Panc1 (cell line): Measurements from ENCODE around the gene LRRC3C. TPM values are rescaled to one million over a fixed set of nuclear protein-coding genes. Genes with fewer than 3 reads are reported as not detected.

Experiments used
- ATAC-seq: fragments of 200-7000 bp; cut with Tn5 transposase; 2 replicates; pipeline ENCODE4 v1.9.1; 2020; ENCODE audit warnings: mild to moderate bottlenecking, moderate library complexity
- BruUV-seq: library from RNA; stranded (reverse); fragments of 400-500 nt; replicated peaks from 2 replicates; lab custom pipeline; 2021; lab: Mats Ljungman, UMichigan
- CTCF ChIA-PET: fragments of 300-600 bp; sonication (Branson Sonifier 250); formaldehyde crosslinking; loops from one replicate; lab custom pipeline; 2022; ENCODE audit warnings: antibody characterized with exemption; lab: Charles Lee
- POLR2A ChIA-PET: fragments of 300-600 bp; sonication (Branson Sonifier 250); formaldehyde crosslinking; loops from one replicate; lab custom pipeline; 2022; ENCODE audit warnings: antibody characterized with exemption; lab: Charles Lee
- DNase-seq: peaks from one replicate; pipeline ENCODE4 v3.0.0-alpha.2; 2010; ENCODE audit warnings: low read depth, low spot score
- H3K27ac ChIP-seq: 2 replicates; pipeline ENCODE4 v1.5.1; 2011; ENCODE audit warnings: mild to moderate bottlenecking, low read length, inconsistent platforms
- H3K27me3 ChIP-seq: fragments of 200-500 bp; sonication (Bioruptor generic); 2 replicates; pipeline ENCODE4 v1.6.0; 2014; ENCODE audit warnings: low read length, inconsistent platforms; ENCODE audit not compliant: control insufficient read depth, insufficient read depth
- H3K36me3 ChIP-seq: fragments of 200-500 bp; sonication (Bioruptor generic); 2 replicates; pipeline ENCODE4 v1.5.1; 2014; ENCODE audit warnings: inconsistent platforms, mild to moderate bottlenecking, low read length, moderate library complexity; ENCODE audit not compliant: control insufficient read depth, insufficient read depth
- H3K4me1 ChIP-seq: 2 replicates; pipeline ENCODE4 v1.5.1; 2011; ENCODE audit warnings: inconsistent platforms, mild to moderate bottlenecking, low read length, moderate library complexity; ENCODE audit not compliant: control insufficient read depth, insufficient read depth
- H3K4me3 ChIP-seq, 2 experiments: 2 replicates each; pipeline ENCODE4 v1.5.1; 2011 to 2012; ENCODE audit warnings: low read depth in 2 of 2, low read length in 2 of 2, mild to moderate bottlenecking in 2 of 2, inconsistent platforms in 1 of 2, moderate library complexity in 1 of 2
- H3K9me3 ChIP-seq: fragments of 200-500 bp; sonication (Bioruptor generic); 2 replicates; pipeline ENCODE4 v1.5.1; 2014; ENCODE audit warnings: low read depth, mild to moderate bottlenecking, inconsistent platforms, low read length, moderate library complexity; ENCODE audit not compliant: control insufficient read depth, insufficient read depth
- CTCF ChIP-seq: fragments of 450-650 bp; IDR thresholded peaks from 2 replicates; pipeline ENCODE4 v1.5.1; 2017; ENCODE audit warnings: mild to moderate bottlenecking
- POLR2AphosphoS5 ChIP-seq: IDR thresholded peaks from 2 replicates; pipeline ENCODE4 v1.6.1; 2012; ENCODE audit warnings: mild to moderate bottlenecking, low read depth, low read length, moderate library complexity
- SIN3A ChIP-seq: IDR thresholded peaks from 2 replicates; pipeline ENCODE4 v1.6.1; 2012; ENCODE audit warnings: low read depth, mild to moderate bottlenecking, low read length, moderate library complexity, borderline replicate concordance; ENCODE audit not compliant: insufficient read depth
- TCF7L2 ChIP-seq: IDR thresholded peaks from 2 replicates; pipeline ENCODE4 v1.6.1; 2011; ENCODE audit warnings: mild to moderate bottlenecking, low read depth, low read length, inconsistent platforms
- in situ Hi-C: cut with HindIII; loops from 2 replicates; pipeline ENCODE4 v1.10.0; 2016; ENCODE audit warnings: low sequenced_read_pairs, low pct_unique_long_range_greater_than_20kb
- intact Hi-C: fragments of 100-400 bp; cut with micrococcal nuclease; formaldehyde crosslinking; loops from one replicate; pipeline ENCODE4 v1.10.0; 2022; ENCODE audit not compliant: unreplicated experiment
- total RNA-seq: library from RNA; stranded (reverse); gene quantifications from one replicate; pipeline ENCODE4 v1.2.1, GENCODE V29; 2021; ENCODE audit not compliant: unreplicated experiment
- TF ChIP-seq, protein P1 (sequence below), 2 experiments: IDR thresholded peaks; 2 replicates each; pipeline ENCODE4 v1.6.1; 2011 to 2012; ENCODE audit warnings: low read depth in 2 of 2, control low read depth in 1 of 2, low read length in 1 of 2, mild to moderate bottlenecking in 1 of 2, moderate library complexity in 1 of 2; ENCODE audit not compliant: insufficient read depth in 1 of 2

LRRC3C gene
- total RNA-seq, 1 experiment from 2014 or later = not detected

- BruUV-seq = no TSS peak
- no peak for DNase-seq
- intact Hi-C loops (no loop called here), in situ Hi-C loops (no loop called here)
- Histone ChIP-seq H3K4me1 (no peaks in the 10 kb centered on the region; the same call in 1 of the 2 replicates), H3K36me3 (no peaks in the 10 kb centered on the region), H3K27ac (no peak overlapping the region), H3K27me3 (no peaks in the 10 kb centered on the region), H3K4me3 (no peak overlapping the region), H3K9me3 (no peaks in the 10 kb centered on the region)
- ChIA-PET CTCF (no interaction called here), POLR2A (interaction anchor here (0.7 kb wide), 1 partner anchor 16 kb away, joined by 3 read pairs; no protein-coding TSS in a partner anchor)
- TF ChIP-seq SIN3A = no peak
- TF ChIP-seq TCF7L2 = no peak
- no peak for TF ChIP-seq CTCF
- TF ChIP-seq, protein P1, sequence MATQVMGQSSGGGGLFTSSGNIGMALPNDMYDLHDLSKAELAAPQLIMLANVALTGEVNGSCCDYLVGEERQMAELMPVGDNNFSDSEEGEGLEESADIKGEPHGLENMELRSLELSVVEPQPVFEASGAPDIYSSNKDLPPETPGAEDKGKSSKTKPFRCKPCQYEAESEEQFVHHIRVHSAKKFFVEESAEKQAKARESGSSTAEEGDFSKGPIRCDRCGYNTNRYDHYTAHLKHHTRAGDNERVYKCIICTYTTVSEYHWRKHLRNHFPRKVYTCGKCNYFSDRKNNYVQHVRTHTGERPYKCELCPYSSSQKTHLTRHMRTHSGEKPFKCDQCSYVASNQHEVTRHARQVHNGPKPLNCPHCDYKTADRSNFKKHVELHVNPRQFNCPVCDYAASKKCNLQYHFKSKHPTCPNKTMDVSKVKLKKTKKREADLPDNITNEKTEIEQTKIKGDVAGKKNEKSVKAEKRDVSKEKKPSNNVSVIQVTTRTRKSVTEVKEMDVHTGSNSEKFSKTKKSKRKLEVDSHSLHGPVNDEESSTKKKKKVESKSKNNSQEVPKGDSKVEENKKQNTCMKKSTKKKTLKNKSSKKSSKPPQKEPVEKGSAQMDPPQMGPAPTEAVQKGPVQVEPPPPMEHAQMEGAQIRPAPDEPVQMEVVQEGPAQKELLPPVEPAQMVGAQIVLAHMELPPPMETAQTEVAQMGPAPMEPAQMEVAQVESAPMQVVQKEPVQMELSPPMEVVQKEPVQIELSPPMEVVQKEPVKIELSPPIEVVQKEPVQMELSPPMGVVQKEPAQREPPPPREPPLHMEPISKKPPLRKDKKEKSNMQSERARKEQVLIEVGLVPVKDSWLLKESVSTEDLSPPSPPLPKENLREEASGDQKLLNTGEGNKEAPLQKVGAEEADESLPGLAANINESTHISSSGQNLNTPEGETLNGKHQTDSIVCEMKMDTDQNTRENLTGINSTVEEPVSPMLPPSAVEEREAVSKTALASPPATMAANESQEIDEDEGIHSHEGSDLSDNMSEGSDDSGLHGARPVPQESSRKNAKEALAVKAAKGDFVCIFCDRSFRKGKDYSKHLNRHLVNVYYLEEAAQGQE (IDR thresholded peaks at IDR 0.05; ENCODE audit: insufficient read depth in 1 of 2, low read depth in 2 of 2, low read length in 1 of 2) = no peak
- no peak for TF ChIP-seq POLR2AphosphoS5
- ATAC-seq = no peak
These were observed 28.2 kb downstream of the LRRC3C start for GRCh38 chr17:39955726-39956225.

DNA sequence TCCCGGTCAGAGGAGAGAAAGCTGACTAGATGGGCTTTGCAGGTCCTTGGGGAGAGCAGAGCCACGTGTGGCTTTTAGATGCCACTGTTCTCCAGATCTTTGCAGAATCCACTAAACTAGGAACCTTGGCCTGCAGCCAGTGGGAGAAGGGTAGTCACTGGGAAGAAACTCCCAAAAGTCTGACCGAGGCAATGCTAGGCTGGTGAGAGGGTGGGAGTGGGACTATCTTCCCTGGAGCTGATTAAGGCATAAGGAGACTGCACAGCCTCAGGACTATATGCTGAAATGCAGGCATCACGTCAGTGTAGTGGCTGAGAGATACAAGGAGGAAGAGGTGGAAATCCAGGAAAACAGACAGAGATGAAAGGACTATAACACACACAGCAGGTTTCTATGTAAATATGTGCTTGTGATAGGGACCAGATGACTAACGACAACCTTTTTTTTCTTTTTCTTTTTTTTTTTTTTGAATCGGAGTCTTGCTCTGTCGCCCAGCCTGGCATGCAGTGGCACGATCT is 33.1 kb downstream of the LRRC3C start:
- no peak for DNase-seq
- Histone ChIP-seq H3K9me3 (no peaks in the 10 kb centered on the region), H3K27me3 (no peaks in the 10 kb centered on the region), H3K4me3 (no peak overlapping the region), H3K4me1 (no peaks in the 10 kb centered on the region), H3K27ac (no peak overlapping the region), H3K36me3 (no peaks in the 10 kb centered on the region)
- TF ChIP-seq POLR2AphosphoS5 = no peak
- no peak for TF ChIP-seq SIN3A
- no peak for TF ChIP-seq CTCF
- TF ChIP-seq TCF7L2 = no peak
- TF ChIP-seq, protein P1 (IDR thresholded peaks at IDR 0.05; ENCODE audit: insufficient read depth in 1 of 2, low read depth in 2 of 2, low read length in 1 of 2) = no peak
- no TSS peak for BruUV-seq
- intact Hi-C loops = no loop called here
- ChIA-PET CTCF (interaction anchor here (0.7 kb wide), 1 partner anchor 52 kb away, joined by 5 read pairs; no protein-coding TSS in a partner anchor), POLR2A (no interaction called here)
- in situ Hi-C loops = no loop called here
- ATAC-seq = no peak
